KOPT-K1 (cell line): Measurements from ENCODE around the gene HCFC1.
A peak's percentile ranks its signal among the peaks of the same experiment; 100 is the strongest.

Experiments
- H3K27ac ChIP-seq: fragments of 200-600 bp; sonication (generic); 2 replicates; pipeline ENCODE4 v1.5.1; 2016; ENCODE audit warnings: antibody characterized with exemption, mild to moderate bottlenecking, low read depth, low read length; ENCODE audit not compliant: poor library complexity, severe bottlenecking
- H3K36me3 ChIP-seq: fragments of 200-600 bp; sonication (generic); 2 replicates; pipeline ENCODE4 v1.5.1; 2017; ENCODE audit warnings: antibody characterized with exemption, mild to moderate bottlenecking, low read length, moderate library complexity; ENCODE audit not compliant: insufficient read depth
- H3K9me3 ChIP-seq: fragments of 200-600 bp; sonication (generic); 2 replicates; pipeline ENCODE4 v1.5.1; 2017; ENCODE audit warnings: antibody characterized with exemption, low read length, mild to moderate bottlenecking; ENCODE audit not compliant: insufficient read depth, poor library complexity, severe bottlenecking

The HCFC1 gene

DNA sequence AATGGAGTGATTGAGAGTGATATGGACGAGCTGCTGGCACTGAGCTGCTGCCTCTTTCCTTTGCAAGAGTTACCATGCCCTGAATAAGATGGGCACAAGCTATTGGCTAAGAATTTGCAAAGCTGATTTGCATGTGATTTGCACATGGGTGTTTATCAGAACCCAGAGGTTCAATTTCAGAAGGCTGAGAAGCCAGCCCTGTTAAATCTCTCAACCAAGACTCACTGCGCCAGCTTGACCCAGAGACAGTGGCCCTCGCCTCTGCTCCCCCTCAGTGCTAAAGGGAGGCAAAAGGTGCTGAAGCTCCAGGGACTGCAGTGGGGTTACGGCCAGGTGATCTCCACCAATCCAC lies 46.3 kb downstream of the HCFC1 start:
- no peaks in the 10 kb centered on the region for H3K9me3 ChIP-seq
- peaks cover 26% of the 10 kb centered on the region for H3K36me3 ChIP-seq
- H3K27ac ChIP-seq: peak overlapping the region; percentile 100

DNA sequence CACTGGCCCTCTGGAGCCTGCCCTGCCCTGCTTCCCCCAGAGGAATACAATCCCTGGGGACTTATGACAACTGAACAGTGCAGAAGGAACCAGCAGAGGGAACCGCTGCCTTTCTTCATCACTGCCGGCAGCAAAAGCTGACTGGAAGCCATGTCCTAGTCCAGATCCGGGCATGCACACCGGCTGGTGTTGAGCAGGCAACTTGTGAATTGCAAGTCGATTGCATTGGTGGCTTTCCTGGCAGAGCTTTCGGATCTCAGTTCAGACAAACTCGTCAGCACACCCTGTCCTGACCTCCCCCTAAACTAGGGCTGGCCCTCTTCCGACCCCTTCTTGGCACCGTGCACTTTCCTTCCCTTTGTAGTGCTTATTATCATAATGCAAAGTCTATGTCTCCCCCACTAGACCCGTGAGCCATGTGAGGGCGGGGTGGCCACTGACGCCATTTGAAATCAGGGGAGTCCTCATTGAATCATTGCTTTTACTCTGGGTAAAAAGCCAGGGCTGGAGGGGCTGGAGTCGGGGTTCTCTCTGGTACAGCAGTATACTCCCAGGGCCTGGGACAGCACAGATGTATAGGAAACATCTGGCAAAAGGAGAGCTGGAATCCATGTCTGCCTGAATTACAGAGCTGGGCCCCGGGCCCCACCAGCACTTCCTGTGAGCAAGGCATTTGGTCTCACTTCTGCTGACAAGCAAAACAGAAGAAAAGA lies 47.3 kb downstream of the HCFC1 start:
- Histone ChIP-seq H3K27ac (peak overlapping the region; percentile 100), H3K36me3 (peaks cover 26% of the 10 kb centered on the region), H3K9me3 (no peaks in the 10 kb centered on the region)

GRCh38 chrX:153922932-153923857 lies 48.4 kb downstream of the HCFC1 start:
- no peaks in the 10 kb centered on the region for H3K9me3 ChIP-seq
- H3K27ac ChIP-seq: peak overlapping the region; percentile 100
- H3K36me3 ChIP-seq: peaks cover 35% of the 10 kb centered on the region

- Histone ChIP-seq H3K9me3 (no peaks in the 10 kb centered on the region), H3K36me3 (peaks cover 45% of the 10 kb centered on the region), H3K27ac (peak overlapping the region; percentile 100)
Observed at GRCh38 chrX:153921511-153922446, 49.8 kb downstream of the HCFC1 start.

GRCh38 chrX:153921070-153921469 lies 50.5 kb downstream of the HCFC1 start:
- peaks cover 52% of the 10 kb centered on the region for H3K36me3 ChIP-seq
- no peaks in the 10 kb centered on the region for H3K9me3 ChIP-seq
- H3K27ac ChIP-seq: peak overlapping the region; percentile 100

- Histone ChIP-seq H3K36me3 (peaks cover 57% of the 10 kb centered on the region), H3K9me3 (no peaks in the 10 kb centered on the region), H3K27ac (peak overlapping the region; percentile 100)
Observed at GRCh38 chrX:153920546-153920945, 51.1 kb downstream of the HCFC1 start.

DNA sequence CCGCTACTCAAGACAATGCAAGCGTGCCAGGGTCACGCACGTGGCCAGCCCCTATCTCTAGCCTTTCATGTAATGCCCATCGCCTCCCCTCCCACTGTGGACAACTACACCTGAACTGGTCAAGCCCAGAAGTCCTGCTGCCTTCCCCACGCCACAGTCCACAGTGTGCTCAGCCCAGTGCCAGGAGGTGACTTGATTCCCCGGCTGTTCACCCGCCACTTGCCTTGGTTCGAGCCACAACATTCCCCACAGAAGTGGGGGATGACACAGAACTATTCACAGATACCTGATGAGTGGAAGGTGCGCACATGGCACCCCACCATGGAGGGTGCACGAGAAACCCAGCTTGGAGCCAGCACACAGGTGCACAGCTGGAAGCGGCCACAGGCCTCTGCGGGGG lies 52.3 kb downstream of the HCFC1 start:
- H3K27ac ChIP-seq: no peak overlapping the region
- H3K36me3 ChIP-seq: peaks cover 69% of the 10 kb centered on the region
- H3K9me3 ChIP-seq: no peaks in the 10 kb centered on the region

DNA sequence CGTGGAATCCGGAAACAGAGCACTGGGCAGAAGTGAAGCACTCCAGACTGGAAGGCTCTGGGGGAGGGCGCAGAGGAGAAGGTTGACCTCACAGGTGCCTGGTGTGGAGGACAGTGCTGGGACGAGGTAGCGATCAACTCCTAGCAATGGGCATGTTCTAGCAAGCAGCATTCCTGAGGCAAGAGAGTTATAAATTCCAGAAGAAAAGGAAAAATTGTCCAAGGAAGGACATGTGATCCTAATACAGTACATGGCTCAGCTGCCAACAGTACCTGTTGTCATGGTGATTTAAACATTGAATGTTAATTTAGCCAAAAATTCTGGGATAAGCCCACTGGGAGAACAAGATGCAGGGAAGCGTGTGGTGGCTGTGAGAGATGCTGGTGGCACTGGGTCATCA lies 53.7 kb downstream of the HCFC1 start:
- Histone ChIP-seq H3K36me3 (peaks cover 83% of the 10 kb centered on the region), H3K27ac (no peak overlapping the region), H3K9me3 (no peaks in the 10 kb centered on the region)

DNA sequence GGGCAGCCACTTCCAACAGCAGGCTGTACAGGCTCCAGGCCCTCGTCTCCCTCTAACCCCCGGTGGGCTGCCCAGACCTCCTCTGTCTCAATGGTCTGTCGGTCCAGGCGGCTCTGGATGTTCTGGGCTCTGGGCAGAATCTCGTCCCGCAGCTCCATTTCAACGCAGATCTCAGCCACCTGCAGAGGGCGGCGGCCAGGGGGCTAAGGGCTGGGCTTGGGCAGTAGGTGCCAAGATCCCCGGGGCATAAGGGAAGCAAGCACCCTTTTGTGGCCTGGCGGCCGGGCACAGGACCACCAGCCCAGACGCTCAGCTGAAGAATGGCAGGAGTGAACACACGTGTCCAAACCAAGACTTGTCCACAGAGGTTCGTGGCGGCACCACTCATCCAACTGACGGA lies 57.9 kb downstream of the HCFC1 start:
- H3K36me3 ChIP-seq: peaks cover 89% of the 10 kb centered on the region
- no peak overlapping the region for H3K27ac ChIP-seq
- H3K9me3 ChIP-seq: no peaks in the 10 kb centered on the region

GRCh38 chrX:153913211-153913610 lies 58.4 kb downstream of the HCFC1 start:
- Histone ChIP-seq H3K27ac (no peak overlapping the region), H3K36me3 (peaks cover 89% of the 10 kb centered on the region), H3K9me3 (no peaks in the 10 kb centered on the region)

DNA sequence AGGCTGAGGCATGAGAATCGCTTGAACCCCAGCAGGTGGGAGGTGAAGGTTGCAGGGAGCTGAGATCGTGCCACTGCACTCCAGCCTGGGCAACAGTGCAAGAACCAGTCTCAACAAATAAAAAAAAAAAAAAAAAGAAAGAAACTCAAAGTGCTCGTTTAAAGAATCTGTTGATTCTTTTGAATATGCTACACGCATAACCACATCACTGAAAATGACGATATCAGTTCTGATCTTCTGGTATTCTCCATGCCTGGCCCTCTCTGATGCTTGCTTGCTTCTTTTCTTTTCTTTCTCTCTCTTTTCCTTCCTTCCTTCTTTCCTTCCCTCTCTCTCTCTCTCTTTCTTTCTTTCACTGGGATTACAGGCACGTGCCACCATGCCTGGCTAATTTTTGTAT lies 59.8 kb downstream of the HCFC1 start:
- Histone ChIP-seq H3K27ac (peak overlapping the region; percentile 22), H3K36me3 (peaks cover 92% of the 10 kb centered on the region), H3K9me3 (no peaks in the 10 kb centered on the region)

GRCh38 chrX:153910446-153910845 lies 61.2 kb downstream of the HCFC1 start:
- Histone ChIP-seq H3K36me3 (peaks cover 87% of the 10 kb centered on the region), H3K27ac (no peak overlapping the region), H3K9me3 (no peaks in the 10 kb centered on the region)

DNA sequence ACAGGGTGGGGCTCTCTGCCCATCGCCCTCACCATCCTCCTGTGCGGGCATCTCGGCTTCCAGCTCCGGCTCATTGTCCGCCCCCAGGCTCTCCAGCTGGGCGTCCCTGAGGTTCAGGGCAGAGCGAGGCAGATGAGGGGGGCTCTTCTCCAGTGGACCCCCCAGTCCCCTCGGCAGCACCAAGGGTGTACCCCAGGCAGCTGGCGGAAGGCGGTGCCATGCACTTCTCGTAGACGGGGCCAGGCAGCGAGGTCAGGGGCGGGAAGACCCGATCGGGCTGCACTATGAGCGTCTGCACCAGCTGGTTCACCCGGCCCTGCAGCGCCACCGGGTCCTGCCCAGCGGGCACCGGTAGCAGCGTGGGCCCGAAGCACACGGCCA lies 61.6 kb downstream of the HCFC1 start:
- peaks cover 84% of the 10 kb centered on the region for H3K36me3 ChIP-seq
- no peak overlapping the region for H3K27ac ChIP-seq
- no peaks in the 10 kb centered on the region for H3K9me3 ChIP-seq

GRCh38 chrX:153909024-153909979 lies 62.3 kb downstream of the HCFC1 start:
- H3K27ac ChIP-seq: no peak overlapping the region
- H3K9me3 ChIP-seq: no peaks in the 10 kb centered on the region
- peaks cover 77% of the 10 kb centered on the region for H3K36me3 ChIP-seq
